ENCODE data around the gene TP73.

Gene TP73

DNA sequence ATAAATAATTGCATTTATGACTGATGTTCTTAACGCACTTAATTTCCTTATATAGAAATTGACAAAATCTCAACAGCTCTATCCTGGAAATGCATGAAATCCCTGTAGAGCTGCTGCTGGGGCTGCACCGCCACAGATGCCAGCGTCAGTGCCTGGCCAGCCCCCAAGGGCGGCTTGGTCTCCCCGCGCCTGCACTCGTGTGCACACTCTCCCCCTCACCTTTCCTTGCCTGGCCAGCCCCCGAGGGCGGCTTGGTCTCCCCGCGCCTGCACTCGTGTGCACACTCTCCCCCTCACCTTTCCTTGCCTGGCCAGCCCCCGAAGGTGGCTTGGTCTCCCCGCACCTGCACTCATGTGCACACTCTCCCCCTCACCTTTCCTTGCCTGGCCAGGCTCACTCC lies 16.2 kb upstream of the TP73 start:
- Histone ChIP-seq H3K4me3 (ENCODE audit: insufficient read depth, low read depth, low read length) (no peak overlapping the region), H3K27ac (ENCODE audit: insufficient read depth, low read depth, low read length, poor library complexity, severe bottlenecking) (no peak overlapping the region), H3K4me1 (ENCODE audit: control insufficient read depth, insufficient read depth, low read length) (peaks cover 13% of the 10 kb centered on the region), H3K36me3 (ENCODE audit: control insufficient read depth, insufficient read depth, low read length) (peaks cover 5% of the 10 kb centered on the region), H3K9me3 (ENCODE audit: control insufficient read depth, low read length) (no peaks in the 10 kb centered on the region), H3K27me3 (ENCODE audit: control insufficient read depth, insufficient read depth, low read length, poor library complexity, severe bottlenecking) (no peaks in the 10 kb centered on the region)
- 94 to 95% methylated on average over 14 of the region's 14 CpGs for WGBS, 2 experiments

DNA sequence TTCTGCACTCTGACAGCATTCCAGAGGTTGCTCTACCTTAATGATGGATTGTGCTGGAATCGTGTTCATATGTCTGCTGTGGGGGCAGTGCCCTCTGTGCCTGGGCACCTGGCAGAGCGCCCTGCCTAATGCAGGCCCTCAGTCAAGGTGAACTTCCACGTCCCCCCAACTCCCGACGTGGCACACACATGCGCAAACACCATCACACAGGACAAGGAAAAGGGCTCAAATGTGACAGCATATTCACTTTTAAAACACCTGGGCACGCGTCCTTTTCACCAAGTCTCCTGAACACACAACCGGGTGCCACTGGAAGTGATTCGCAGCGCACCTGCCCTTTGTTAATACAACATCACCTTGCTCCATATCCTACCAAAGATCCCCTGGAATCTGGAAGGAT lies 15.8 kb upstream of the TP73 start:
- no peak overlapping the region for H3K4me3 ChIP-seq (ENCODE audit: insufficient read depth, low read depth, low read length)
- H3K36me3 ChIP-seq (ENCODE audit: control insufficient read depth, insufficient read depth, low read length): peaks cover 5% of the 10 kb centered on the region
- peaks cover 8% of the 10 kb centered on the region for H3K4me1 ChIP-seq (ENCODE audit: control insufficient read depth, insufficient read depth, low read length)
- no peak overlapping the region for H3K27ac ChIP-seq (ENCODE audit: insufficient read depth, low read depth, low read length, poor library complexity, severe bottlenecking)
- no peaks in the 10 kb centered on the region for H3K27me3 ChIP-seq (ENCODE audit: control insufficient read depth, insufficient read depth, low read length, poor library complexity, severe bottlenecking)
- 92 to 94% methylated on average over 11 of the region's 11 CpGs for WGBS, 2 experiments
- H3K9me3 ChIP-seq (ENCODE audit: control insufficient read depth, low read length): no peaks in the 10 kb centered on the region

DNA sequence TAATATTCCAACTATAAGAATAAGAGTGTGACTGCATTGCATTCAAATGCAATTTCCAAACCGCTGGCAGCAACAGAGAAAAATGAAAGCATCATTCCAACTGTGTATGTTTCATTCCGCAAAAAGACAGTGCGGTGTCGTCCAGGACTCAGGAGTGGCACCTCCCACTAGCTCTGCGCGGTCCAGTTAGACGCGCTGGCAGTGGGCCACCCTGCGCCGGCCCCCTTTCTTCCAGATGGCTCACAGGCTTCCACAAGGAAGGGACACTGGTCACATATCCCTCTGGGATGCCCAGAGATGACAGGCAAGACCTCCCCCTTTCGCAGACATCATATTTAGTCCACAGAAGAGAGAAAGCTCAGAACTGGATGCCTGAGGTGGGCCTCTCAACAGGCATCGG lies 14.3 kb upstream of the TP73 start:
- peaks cover 5% of the 10 kb centered on the region for H3K36me3 ChIP-seq (ENCODE audit: control insufficient read depth, insufficient read depth, low read length)
- no peaks in the 10 kb centered on the region for H3K4me1 ChIP-seq (ENCODE audit: control insufficient read depth, insufficient read depth, low read length)
- H3K27me3 ChIP-seq (ENCODE audit: control insufficient read depth, insufficient read depth, low read length, poor library complexity, severe bottlenecking): no peaks in the 10 kb centered on the region
- H3K4me3 ChIP-seq (ENCODE audit: insufficient read depth, low read depth, low read length): no peak overlapping the region
- WGBS, 2 experiments: 91 to 92% methylated on average over 12 of the region's 12 CpGs
- H3K9me3 ChIP-seq (ENCODE audit: control insufficient read depth, low read length): no peaks in the 10 kb centered on the region
- H3K27ac ChIP-seq (ENCODE audit: insufficient read depth, low read depth, low read length, poor library complexity, severe bottlenecking): no peak overlapping the region

DNA sequence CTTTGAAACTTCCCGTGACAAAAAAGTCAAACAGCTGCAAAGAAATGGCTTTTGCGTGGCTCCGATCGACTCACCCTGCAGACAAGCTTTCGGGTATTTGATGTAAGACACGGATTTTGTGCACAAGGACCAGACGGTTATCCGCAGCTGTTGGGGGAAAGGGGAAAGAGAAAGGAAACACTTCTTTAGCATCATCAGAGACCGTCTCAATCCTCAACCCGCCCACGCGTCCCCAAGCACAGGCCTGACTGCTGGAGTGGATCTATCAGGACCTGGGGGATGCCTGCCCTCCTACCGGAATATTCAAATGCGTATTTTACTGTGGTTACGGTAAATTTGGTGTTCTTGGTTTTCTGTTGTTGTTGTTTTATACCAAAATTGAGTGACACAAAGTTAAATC lies 13.6 kb upstream of the TP73 start:
- Histone ChIP-seq H3K36me3 (ENCODE audit: control insufficient read depth, insufficient read depth, low read length) (peaks cover 5% of the 10 kb centered on the region), H3K27ac (ENCODE audit: insufficient read depth, low read depth, low read length, poor library complexity, severe bottlenecking) (no peak overlapping the region), H3K4me1 (ENCODE audit: control insufficient read depth, insufficient read depth, low read length) (no peaks in the 10 kb centered on the region), H3K4me3 (ENCODE audit: insufficient read depth, low read depth, low read length) (no peak overlapping the region), H3K9me3 (ENCODE audit: control insufficient read depth, low read length) (no peaks in the 10 kb centered on the region), H3K27me3 (ENCODE audit: control insufficient read depth, insufficient read depth, low read length, poor library complexity, severe bottlenecking) (no peaks in the 10 kb centered on the region)
- 95% methylated on average over 15 of the region's 15 CpGs for WGBS, 2 experiments

DNA sequence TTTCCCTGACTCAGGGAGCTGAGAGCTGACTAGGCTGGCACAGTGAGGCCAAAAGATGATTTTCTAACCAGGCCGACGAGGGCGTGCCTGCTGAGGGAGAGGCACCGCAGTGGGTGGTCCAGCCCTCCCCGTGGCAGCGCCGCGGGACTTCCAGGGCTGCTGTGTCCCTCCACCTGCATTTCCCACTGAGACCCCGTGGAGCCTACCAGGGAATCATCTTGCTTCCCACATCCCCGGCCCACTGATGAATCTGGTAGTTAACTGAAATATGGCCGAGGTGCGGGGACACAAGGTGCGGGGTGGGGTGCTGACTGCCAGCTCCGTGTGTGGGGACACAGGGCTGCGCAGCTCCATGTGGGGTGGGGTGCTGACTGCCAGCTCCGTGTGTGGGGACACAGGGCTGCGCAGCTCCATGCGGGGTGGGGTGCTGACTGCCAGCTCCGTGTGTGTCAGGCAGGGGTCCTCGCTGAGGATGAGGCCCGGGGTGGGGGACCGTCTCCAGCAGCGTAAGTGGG lies 12.9 kb upstream of the TP73 start:
- Histone ChIP-seq H3K9me3 (ENCODE audit: control insufficient read depth, low read length) (no peaks in the 10 kb centered on the region), H3K36me3 (ENCODE audit: control insufficient read depth, insufficient read depth, low read length) (peaks cover 5% of the 10 kb centered on the region), H3K4me3 (ENCODE audit: insufficient read depth, low read depth, low read length) (no peak overlapping the region), H3K27me3 (ENCODE audit: control insufficient read depth, insufficient read depth, low read length, poor library complexity, severe bottlenecking) (no peaks in the 10 kb centered on the region), H3K4me1 (ENCODE audit: control insufficient read depth, insufficient read depth, low read length) (no peaks in the 10 kb centered on the region), H3K27ac (ENCODE audit: insufficient read depth, low read depth, low read length, poor library complexity, severe bottlenecking) (no peak overlapping the region)
- 94% methylated on average over 23 of the region's 23 CpGs for WGBS, 2 experiments

DNA sequence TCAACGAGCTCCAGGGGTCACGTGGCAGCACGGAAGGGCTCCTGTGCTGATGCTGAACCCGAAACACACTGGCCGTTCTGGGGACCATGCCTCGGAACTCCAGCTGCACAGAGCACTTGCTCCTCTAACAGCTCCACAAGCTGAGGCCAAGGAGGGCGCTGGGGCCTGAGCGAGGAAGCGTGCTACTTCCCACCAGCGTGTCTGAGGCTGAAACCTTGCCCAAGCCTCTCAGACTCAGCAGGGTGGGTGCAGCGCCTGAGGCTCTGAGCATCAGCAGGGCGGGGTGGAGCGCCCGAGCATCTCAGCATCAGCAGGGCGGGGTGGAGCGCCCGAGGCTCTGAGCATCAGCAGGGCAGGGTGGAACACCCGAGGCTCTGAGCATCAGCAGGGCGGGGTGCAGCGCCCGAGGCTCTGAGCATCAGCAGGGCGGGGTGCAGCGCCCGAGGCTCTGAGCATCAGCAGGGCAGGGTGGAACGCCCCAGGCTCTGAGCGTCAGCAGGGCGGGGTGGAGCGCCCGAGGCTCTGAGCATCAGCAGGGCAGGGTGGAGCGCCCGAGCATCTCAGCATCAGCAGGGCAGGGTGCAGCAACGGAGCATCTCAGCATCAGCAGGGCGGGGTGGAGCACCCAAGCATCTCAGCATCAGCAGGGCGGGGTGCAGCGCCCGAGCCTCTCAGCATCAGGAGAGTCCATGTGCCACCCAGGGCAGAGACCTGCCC lies 12.0 kb upstream of the TP73 start:
- no peaks in the 10 kb centered on the region for H3K9me3 ChIP-seq (ENCODE audit: control insufficient read depth, low read length)

DNA sequence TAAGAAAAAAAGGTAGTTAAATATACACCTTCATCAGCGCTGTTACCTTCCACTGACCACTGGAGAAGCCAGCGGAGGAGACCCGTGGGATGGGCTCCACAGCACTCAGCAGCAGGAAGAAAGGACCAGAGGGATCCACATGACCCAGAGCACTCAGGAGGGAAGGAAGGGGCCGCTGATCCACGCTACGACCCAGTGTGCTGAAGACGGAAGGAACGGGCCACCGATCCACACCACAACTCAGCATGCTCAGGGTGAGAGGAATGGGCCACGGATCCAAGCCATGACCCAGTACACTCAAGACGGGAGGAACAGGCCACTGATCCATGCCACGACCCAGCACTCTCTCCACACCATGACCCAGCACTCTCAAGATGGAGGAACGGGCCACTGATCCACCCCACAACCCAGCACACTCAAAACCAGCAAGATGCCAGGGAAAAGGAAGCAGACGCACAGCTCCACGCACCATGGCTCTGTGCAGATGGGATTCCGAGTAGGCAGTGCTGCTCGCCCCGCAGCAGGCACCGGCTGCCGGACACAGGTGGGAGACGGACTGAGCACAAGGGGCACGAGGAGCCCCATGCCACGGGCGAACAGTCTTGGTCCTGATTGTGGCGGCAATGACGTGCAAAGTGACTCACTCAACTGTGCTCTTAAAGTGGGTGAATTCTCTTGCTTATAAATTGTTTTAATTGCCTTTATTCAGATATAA lies 11.1 kb upstream of the TP73 start:
- Histone ChIP-seq H3K4me3 (ENCODE audit: insufficient read depth, low read depth, low read length) (no peak overlapping the region), H3K9me3 (ENCODE audit: control insufficient read depth, low read length) (no peaks in the 10 kb centered on the region), H3K27ac (ENCODE audit: insufficient read depth, low read depth, low read length, poor library complexity, severe bottlenecking) (no peak overlapping the region), H3K4me1 (ENCODE audit: control insufficient read depth, insufficient read depth, low read length) (no peaks in the 10 kb centered on the region), H3K36me3 (ENCODE audit: control insufficient read depth, insufficient read depth, low read length) (peaks cover 2% of the 10 kb centered on the region), H3K27me3 (ENCODE audit: control insufficient read depth, insufficient read depth, low read length, poor library complexity, severe bottlenecking) (no peaks in the 10 kb centered on the region)
- 92% methylated on average over 26 of the region's 26 CpGs for WGBS, 2 experiments

More for the DNA sequence above, 12.0 kb upstream of the TP73 start:
- WGBS, 2 experiments: 91 to 92% methylated on average over 36 of the region's 36 CpGs
- Histone ChIP-seq H3K4me3 (ENCODE audit: insufficient read depth, low read depth, low read length) (no peak overlapping the region), H3K4me1 (ENCODE audit: control insufficient read depth, insufficient read depth, low read length) (no peaks in the 10 kb centered on the region), H3K36me3 (ENCODE audit: control insufficient read depth, insufficient read depth, low read length) (peaks cover 2% of the 10 kb centered on the region), H3K27me3 (ENCODE audit: control insufficient read depth, insufficient read depth, low read length, poor library complexity, severe bottlenecking) (no peaks in the 10 kb centered on the region), H3K27ac (ENCODE audit: insufficient read depth, low read depth, low read length, poor library complexity, severe bottlenecking) (no peak overlapping the region)

DNA sequence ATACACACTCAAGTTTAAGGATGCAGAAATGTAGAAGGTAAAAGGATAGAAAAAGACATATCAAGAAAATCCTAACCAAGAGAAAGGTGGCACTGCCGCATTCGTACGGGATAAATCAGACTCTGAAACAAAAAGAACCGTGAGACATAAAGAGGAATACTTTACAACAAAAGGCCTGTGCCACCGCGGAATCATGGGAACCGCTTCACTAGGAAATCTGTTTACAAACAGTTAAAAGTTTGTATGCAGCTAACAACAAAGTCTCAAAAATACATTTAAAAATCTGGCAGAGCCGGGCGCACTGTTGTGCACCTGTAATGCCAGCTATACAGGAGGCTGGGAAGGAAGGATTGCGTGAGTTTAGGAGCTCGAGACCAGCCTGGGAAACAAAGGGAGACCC lies 10.5 kb upstream of the TP73 start:
- no peaks in the 10 kb centered on the region for H3K27me3 ChIP-seq (ENCODE audit: control insufficient read depth, insufficient read depth, low read length, poor library complexity, severe bottlenecking)
- no peak overlapping the region for H3K27ac ChIP-seq (ENCODE audit: insufficient read depth, low read depth, low read length, poor library complexity, severe bottlenecking)
- no peaks in the 10 kb centered on the region for H3K9me3 ChIP-seq (ENCODE audit: control insufficient read depth, low read length)
- peaks cover 1% of the 10 kb centered on the region for H3K36me3 ChIP-seq (ENCODE audit: control insufficient read depth, insufficient read depth, low read length)
- no peaks in the 10 kb centered on the region for H3K4me1 ChIP-seq (ENCODE audit: control insufficient read depth, insufficient read depth, low read length)
- H3K4me3 ChIP-seq (ENCODE audit: insufficient read depth, low read depth, low read length): no peak overlapping the region
- WGBS, 2 experiments: 96 to 97% methylated on average over 11 of the region's 11 CpGs

DNA sequence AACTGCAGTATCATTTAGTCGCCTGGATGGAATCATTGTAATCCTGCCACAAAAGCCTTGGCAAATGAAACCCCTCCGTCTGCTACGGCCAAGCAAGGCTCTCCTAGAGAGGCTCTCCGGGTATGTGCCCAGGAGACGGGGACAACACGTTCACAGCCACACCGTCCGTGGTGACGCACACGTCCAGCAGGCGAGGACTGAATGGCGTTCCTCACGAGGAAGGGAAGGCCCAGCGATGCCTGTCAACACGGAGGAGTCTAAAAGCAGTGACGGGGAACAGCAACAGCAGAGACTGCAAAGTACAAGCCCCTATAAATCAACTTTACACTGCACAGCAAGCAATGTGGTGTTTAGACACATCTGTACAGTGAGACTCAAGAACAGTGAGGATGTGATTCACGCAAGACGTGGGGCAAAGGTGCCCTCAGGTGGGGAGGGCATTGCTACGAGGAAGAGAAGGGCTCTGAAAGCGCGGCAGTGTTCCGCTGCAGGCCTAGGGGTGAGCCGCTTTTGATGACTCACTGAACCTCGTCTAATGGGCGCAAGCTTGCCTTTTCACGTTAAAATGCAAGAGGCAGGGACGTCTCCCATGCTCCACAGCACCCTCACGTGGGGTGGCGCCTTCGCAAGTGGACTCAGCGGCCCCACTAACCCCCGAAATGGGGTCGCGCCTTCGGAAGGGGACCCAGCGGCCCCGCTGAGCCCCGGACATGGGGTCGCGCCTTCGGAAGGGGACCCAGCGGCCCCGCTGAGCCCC lies 9.2 kb upstream of the TP73 start:
- no peaks in the 10 kb centered on the region for H3K36me3 ChIP-seq (ENCODE audit: control insufficient read depth, insufficient read depth, low read length)

DNA sequence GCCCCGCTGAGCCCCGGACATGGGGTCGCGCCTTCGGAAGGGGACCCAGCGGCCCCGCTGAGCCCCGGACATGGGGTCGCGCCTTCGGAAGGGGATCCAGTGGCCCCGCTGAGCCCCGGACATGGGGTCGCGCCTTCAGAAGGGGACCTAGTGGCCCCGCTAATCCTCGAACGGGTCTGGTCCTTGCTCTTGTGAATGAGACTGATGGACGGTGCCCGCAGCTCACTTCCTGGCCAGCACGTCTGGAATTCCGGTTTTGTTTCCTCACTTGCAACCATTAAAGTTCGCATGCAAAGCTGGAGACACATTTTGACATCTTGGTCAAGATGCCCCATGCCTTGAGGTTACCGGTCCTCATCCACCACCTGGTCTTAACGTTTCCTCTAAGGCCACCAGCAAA lies 8.0 kb upstream of the TP73 start:
- Histone ChIP-seq H3K36me3 (ENCODE audit: control insufficient read depth, insufficient read depth, low read length) (no peaks in the 10 kb centered on the region), H3K4me1 (ENCODE audit: control insufficient read depth, insufficient read depth, low read length) (peaks cover 7% of the 10 kb centered on the region), H3K27ac (ENCODE audit: insufficient read depth, low read depth, low read length, poor library complexity, severe bottlenecking) (no peak overlapping the region), H3K4me3 (ENCODE audit: insufficient read depth, low read depth, low read length) (no peak overlapping the region), H3K9me3 (ENCODE audit: control insufficient read depth, low read length) (no peaks in the 10 kb centered on the region), H3K27me3 (ENCODE audit: control insufficient read depth, insufficient read depth, low read length, poor library complexity, severe bottlenecking) (no peaks in the 10 kb centered on the region)
- WGBS, 2 experiments: 92 to 93% methylated on average over 20 to 23 of the region's 25 CpGs

More for the DNA sequence above, 9.2 kb upstream of the TP73 start:
- no peaks in the 10 kb centered on the region for H3K4me1 ChIP-seq (ENCODE audit: control insufficient read depth, insufficient read depth, low read length)
- no peak overlapping the region for H3K27ac ChIP-seq (ENCODE audit: insufficient read depth, low read depth, low read length, poor library complexity, severe bottlenecking)
- H3K9me3 ChIP-seq (ENCODE audit: control insufficient read depth, low read length): no peaks in the 10 kb centered on the region
- 92 to 93% methylated on average over 35 of the region's 43 CpGs for WGBS, 2 experiments
- H3K27me3 ChIP-seq (ENCODE audit: control insufficient read depth, insufficient read depth, low read length, poor library complexity, severe bottlenecking): no peaks in the 10 kb centered on the region
- no peak overlapping the region for H3K4me3 ChIP-seq (ENCODE audit: insufficient read depth, low read depth, low read length)
